ENCODE data around the gene IDS. TPM values are rescaled to one million over a fixed set of nuclear protein-coding genes. Genes with fewer than 3 reads are reported as not detected.
"Not testable (repeated sequence)": the region's sequence is repeated elsewhere in the genome, so short reads cannot be mapped to it uniquely, and the experiment has no call there.

Gene IDS
- total RNA-seq, 1 donor, result 89.9 TPM

DNA sequence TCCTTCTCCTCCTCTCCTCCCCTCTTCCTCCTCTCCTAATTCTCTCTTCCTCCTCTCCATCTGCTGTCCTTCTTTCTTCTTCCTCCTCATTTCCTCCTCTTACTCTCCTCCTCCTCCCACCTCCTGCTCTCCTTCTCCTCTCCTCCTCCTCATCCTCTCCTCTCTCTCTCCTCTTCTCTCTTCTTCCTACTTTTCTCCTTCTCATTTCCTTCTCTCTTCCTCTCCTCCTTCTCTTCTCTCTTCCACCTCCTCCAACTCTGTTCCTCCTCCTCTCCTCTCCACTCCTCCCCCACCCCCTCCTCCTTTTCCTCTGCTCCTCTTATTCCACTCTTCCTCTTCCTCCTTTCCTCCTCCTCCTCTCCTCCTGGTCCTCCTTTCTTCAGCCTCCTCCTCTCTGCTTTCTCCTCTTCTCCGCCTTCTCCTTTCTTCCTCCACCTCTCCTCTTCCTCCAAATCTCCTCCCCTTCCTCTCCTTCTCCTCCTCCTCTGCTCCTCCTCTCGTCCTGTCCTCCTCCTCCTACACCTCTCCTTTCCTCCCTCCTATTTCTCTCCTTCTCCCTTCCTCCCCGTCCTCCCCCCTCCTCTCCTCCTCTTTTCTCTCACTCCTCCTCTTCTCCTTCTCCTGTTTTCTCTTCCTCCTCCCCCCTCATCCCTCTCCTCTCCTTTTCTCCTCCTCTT lies 30.0 kb upstream of the IDS start:
- not testable (repeated sequence) for H3K9me3 ChIP-seq (ENCODE audit: low read depth, low read length); H3K4me3 ChIP-seq (ENCODE audit: low read length); H3K27me3 ChIP-seq (ENCODE audit: insufficient read depth, low read length); H3K4me1 ChIP-seq (ENCODE audit: insufficient read depth, low read length)

DNA sequence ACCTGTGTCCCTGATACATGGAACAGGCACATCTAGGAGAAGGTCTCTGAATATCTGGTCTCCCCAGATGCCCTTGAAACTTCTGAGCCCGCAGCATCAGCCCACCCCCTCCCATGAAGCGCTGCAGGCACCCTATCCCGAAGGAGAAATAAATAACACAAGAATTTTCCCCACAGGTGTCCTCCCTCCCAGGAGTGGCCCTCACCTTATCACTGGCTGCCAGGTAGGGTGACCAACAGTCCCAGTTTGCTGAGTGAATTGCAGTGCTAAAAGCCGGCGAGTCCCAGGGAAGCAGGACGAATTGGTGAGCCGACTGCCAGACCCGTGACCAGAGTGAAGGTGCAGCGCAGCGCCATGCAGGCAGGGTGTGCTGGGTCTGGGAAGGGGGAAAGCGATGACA lies 28.9 kb upstream of the IDS start:
- H3K27me3 ChIP-seq (ENCODE audit: insufficient read depth, low read length); H3K9me3 ChIP-seq (ENCODE audit: low read depth, low read length); H3K4me3 ChIP-seq (ENCODE audit: low read length); H3K4me1 ChIP-seq (ENCODE audit: insufficient read depth, low read length): not testable (repeated sequence)

DNA sequence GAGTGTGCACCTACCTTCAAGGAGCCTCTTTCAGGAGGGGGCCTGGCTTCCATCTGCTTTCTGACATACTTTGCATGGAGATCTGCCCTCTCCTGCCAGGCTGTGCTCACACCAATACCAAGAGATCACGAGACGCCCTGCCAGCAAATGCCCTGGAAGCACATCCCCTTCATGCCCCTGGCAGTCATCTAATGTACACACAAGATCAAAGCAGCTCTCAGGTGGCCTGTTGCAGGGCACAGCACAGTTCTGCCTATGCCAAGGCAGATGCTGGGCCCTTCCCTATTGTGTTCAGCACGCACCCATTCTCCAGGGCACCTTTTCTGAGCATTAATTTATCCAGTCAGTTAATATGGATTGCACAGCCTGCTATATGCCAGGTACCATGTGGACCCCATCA lies 27.8 kb upstream of the IDS start:
- not testable (repeated sequence) for H3K4me3 ChIP-seq (ENCODE audit: low read length)

DNA sequence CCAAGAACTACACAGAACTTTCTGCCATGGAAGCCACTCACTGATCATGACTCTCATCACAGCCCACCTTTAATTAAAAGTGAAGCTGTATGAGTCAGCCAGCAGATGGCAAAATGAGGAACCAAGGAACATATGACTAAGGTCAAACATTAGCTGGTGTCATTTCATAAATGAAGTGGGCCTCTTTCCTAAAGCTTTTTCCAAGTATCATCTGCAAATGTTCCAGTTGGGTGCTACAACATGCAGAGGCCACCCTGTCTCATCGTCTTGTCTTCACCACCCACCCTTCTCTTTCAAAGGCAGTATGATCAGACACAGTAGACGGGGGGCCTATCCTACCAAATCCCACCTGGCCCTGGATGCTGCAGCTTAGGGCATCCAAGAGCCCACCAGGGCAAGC lies 26.5 kb upstream of the IDS start:
- no peak overlapping the region for H3K4me3 ChIP-seq (ENCODE audit: low read length)
- no peaks in the 10 kb centered on the region for H3K9me3 ChIP-seq (ENCODE audit: low read depth, low read length)

More for the DNA sequence above, 27.8 kb upstream of the IDS start:
- not testable (repeated sequence) for H3K27me3 ChIP-seq (ENCODE audit: insufficient read depth, low read length); H3K4me1 ChIP-seq (ENCODE audit: insufficient read depth, low read length); H3K9me3 ChIP-seq (ENCODE audit: low read depth, low read length)

DNA sequence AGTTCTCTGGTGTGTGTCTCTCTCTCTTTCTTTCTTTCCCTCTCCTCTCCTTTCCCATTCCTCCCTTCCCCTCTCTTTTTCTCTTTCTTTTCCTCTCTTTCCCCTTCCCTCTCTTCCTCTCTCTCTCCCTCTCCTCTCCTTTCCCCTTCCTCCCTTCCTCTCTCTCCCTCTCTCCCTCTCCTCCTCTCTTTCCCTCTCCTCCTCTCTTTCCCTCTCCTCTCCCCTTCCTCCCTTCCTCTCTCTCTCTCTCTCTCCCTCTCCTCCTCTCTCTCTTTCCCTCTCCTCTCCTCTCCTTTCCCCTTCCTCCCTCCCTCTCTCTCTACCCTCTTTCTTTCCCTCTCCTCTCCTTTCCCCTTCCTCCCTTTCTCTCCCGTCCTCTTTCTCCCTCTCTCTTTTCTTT lies 23.3 kb upstream of the IDS start:
- no peaks in the 10 kb centered on the region for H3K9me3 ChIP-seq (ENCODE audit: low read depth, low read length)
- H3K27me3 ChIP-seq (ENCODE audit: insufficient read depth, low read length), result no peaks in the 10 kb centered on the region
- H3K4me3 ChIP-seq (ENCODE audit: low read length), result no peak overlapping the region

More for the DNA sequence above, 26.5 kb upstream of the IDS start:
- Histone ChIP-seq H3K4me1 (ENCODE audit: insufficient read depth, low read length) (no peaks in the 10 kb centered on the region), H3K27me3 (ENCODE audit: insufficient read depth, low read length) (no peaks in the 10 kb centered on the region)

DNA sequence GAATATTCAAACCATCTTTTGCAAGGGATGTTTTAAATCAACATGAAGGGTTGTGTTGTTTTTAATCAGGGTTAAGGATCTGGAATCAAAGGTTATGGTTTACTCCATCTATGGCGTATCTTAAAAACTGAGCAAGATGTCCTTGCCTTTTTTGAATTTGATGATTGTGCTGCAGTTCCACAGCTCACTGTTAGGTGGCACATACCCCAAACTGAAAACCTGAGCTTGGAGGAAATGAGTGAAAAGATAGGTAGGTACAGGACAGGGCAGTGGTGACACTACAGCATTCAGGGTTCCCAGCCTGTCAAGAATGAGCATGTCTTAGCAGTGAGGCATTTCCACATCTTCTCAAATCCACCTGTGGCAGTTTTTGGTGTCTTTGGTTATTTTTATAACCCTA lies 22.6 kb upstream of the IDS start:
- Histone ChIP-seq H3K27me3 (ENCODE audit: insufficient read depth, low read length) (no peaks in the 10 kb centered on the region), H3K9me3 (ENCODE audit: low read depth, low read length) (no peaks in the 10 kb centered on the region), H3K4me3 (ENCODE audit: low read length) (no peak overlapping the region), H3K4me1 (ENCODE audit: insufficient read depth, low read length) (peaks cover 14% of the 10 kb centered on the region)

More for the DNA sequence above, 23.3 kb upstream of the IDS start:
- peaks cover 14% of the 10 kb centered on the region for H3K4me1 ChIP-seq (ENCODE audit: insufficient read depth, low read length)

DNA sequence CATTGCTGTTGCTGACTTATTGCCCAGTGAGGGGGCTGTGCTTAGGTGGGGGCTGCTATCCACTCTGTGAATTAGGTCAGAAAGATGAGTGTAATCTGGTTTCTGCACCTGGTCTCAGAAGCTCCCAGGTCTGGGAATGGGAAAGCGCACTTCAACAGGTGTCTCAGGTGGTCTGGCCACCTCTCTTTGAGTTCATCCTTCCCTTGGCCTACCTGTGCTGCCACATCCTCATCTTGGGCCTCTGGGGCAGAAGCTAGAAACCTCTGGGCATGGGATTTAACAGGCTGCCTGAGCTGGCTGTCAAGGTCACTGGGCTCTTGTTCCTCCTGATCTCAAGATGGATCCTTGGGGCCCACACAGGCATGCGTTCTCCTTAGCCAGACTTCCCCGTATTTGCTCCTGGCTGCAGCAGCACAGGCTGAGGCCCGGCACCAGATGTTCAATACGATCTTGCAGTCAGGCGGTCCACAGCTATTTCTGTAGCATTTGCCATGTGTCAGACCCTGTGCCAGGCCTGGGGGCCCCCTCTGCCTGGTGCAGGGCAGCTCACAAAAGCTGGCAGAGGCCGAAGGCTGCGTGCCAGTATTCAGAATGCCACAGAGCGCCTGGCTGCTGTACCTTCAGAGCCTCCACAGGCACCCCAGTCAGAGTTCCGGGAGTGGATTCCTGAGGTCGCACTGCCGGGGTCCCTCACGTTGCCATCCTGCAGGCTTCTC lies 21.4 kb upstream of the IDS start:
- not testable (repeated sequence) for H3K4me3 ChIP-seq (ENCODE audit: low read length); H3K9me3 ChIP-seq (ENCODE audit: low read depth, low read length); H3K27me3 ChIP-seq (ENCODE audit: insufficient read depth, low read length)

DNA sequence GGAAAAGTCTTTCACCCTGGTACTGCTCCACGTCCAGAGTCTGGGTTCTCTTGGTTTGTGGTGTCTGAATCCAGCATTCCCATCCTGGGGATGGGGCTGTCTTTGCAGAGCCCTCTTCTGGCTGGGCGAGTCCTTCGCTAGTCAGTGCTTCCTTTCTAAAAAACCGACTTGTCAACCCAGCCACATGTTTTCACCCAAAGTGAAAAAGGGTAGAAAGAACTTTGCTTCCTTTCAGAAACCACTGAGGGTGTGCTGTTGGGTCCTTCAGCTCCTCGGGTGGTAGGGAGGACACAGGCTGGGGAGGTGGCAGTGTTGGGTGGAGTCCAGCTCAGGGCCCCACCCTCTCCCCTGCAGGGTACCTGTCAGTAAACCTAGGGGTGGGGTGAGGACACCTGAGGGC lies 20.8 kb upstream of the IDS start:
- not testable (repeated sequence) for H3K27me3 ChIP-seq (ENCODE audit: insufficient read depth, low read length); H3K4me3 ChIP-seq (ENCODE audit: low read length); H3K9me3 ChIP-seq (ENCODE audit: low read depth, low read length)
- peaks cover 22% of the 10 kb centered on the region for H3K4me1 ChIP-seq (ENCODE audit: insufficient read depth, low read length)

More for the DNA sequence above, 21.4 kb upstream of the IDS start:
- H3K4me1 ChIP-seq (ENCODE audit: insufficient read depth, low read length), result peaks cover 22% of the 10 kb centered on the region

DNA sequence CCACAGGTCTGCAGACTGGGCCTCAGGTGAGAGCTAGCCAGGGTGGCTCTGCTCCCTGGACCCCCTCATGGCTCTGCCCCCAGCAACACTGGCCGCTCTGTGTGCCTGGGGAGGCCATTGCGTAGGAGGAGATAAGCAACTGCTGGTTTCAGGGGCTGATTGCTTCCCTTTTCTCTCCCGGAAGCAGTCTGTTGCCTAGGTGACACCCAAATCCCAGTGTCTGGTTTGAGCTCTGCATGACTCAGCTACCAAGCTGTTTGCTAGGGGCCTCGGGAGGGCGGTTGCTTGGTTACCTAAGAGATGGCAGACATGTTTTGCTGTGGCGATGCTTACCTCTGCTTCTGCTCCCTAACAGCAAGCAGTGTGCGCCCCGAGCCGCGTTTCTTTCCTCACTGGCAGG lies 20.3 kb upstream of the IDS start:
- not testable (repeated sequence) for H3K4me3 ChIP-seq (ENCODE audit: low read length); H3K27me3 ChIP-seq (ENCODE audit: insufficient read depth, low read length); H3K9me3 ChIP-seq (ENCODE audit: low read depth, low read length)
- peaks cover 22% of the 10 kb centered on the region for H3K4me1 ChIP-seq (ENCODE audit: insufficient read depth, low read length)

DNA sequence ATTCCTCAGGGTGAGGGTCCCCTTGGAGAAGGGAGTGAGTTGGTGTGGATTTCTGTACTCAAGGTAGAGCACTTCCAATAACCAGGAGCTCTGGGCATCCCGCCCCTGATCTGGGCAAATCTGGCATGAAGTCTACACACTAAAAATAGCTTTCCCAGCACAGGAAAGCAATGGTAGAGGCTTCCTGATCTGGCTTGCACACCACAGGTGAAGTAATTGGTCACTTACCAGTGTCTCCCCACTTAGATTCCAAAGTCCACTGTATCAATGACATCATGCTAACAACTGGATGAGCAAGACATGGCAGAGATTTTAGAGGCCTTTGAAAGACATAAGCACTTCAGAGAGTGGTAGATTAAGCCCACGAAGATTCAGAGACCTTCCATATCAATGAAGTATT lies 17.8 kb upstream of the IDS start:
- no peak overlapping the region for H3K4me3 ChIP-seq (ENCODE audit: low read length)
- peaks cover 22% of the 10 kb centered on the region for H3K4me1 ChIP-seq (ENCODE audit: insufficient read depth, low read length)
- H3K9me3 ChIP-seq (ENCODE audit: low read depth, low read length), result no peaks in the 10 kb centered on the region
- no peaks in the 10 kb centered on the region for H3K27me3 ChIP-seq (ENCODE audit: insufficient read depth, low read length)

DNA sequence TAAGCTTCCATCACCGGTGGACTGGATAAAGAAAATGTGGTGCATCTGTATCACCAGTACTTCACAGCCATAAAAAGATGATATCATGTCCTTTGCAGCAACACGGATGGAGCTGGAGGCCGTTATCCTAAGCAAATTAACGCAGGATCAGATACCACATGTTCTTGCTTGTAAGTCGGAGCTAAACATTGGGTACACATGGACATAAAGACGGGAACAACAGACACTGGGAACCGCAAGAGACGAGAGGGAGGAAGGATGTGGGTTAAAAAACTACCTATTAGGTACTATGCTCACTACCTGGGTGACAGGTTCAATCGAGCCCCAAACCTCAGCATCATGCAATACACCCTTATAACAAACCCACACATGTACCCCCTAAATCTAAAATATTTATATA lies 16.3 kb upstream of the IDS start:
- no peaks in the 10 kb centered on the region for H3K9me3 ChIP-seq (ENCODE audit: low read depth, low read length)
- H3K4me3 ChIP-seq (ENCODE audit: low read length), result no peak overlapping the region
- no peaks in the 10 kb centered on the region for H3K27me3 ChIP-seq (ENCODE audit: insufficient read depth, low read length)
- peaks cover 22% of the 10 kb centered on the region for H3K4me1 ChIP-seq (ENCODE audit: insufficient read depth, low read length)

DNA sequence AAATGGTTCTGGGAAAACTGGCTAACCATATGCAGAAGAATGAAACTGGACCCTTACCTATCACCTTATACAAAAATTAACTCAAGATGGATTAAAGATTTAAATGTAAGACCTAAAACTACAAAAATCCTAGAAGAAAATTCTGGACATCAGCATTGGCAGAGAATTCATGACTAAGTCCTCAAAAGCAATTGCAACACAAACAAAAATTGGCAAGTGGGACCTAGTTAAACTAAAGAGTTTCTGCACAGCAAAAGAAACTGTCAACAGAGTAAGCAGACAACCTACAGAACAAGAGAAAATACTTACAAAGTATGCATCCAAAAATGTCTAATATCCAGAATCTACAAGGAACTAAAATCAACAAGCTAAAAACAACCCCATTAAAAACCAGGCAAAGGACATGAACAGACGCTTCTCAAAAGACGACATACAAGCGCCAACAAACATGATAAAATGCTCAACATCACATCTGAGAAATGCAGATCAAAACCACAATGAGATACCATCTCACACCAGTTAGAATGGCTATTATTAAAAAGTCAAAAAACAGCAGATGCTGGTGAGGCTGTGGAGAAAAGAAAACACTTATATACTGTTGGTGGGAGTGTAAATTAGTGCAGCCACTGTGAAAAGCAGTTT lies 15.7 kb upstream of the IDS start:
- H3K4me3 ChIP-seq (ENCODE audit: low read length); H3K9me3 ChIP-seq (ENCODE audit: low read depth, low read length); H3K27me3 ChIP-seq (ENCODE audit: insufficient read depth, low read length): not testable (repeated sequence)
- H3K4me1 ChIP-seq (ENCODE audit: insufficient read depth, low read length), result peaks cover 22% of the 10 kb centered on the region

DNA sequence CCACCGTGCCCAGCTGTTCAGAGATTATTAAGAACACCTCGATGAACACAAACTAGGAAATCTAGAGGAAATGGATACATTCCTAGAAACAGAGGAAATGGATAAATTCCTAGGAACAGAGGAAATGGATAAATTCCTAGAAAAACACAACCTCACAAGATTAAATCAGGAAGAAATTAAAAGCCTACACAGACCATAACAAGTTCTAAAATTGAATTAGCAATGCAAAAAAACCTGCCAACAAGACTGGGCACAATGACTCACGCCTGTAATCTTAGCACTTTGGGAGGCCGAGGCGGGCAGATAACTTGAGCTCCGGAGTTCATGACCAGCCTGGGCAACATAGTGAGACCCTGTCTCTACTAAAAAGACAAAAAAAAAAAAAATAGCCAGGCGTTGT lies 13.1 kb upstream of the IDS start:
- H3K4me3 ChIP-seq (ENCODE audit: low read length), result no peak overlapping the region
- H3K9me3 ChIP-seq (ENCODE audit: low read depth, low read length), result no peaks in the 10 kb centered on the region
- H3K27me3 ChIP-seq (ENCODE audit: insufficient read depth, low read length), result no peaks in the 10 kb centered on the region
- peaks cover 39% of the 10 kb centered on the region for H3K4me1 ChIP-seq (ENCODE audit: insufficient read depth, low read length)

DNA sequence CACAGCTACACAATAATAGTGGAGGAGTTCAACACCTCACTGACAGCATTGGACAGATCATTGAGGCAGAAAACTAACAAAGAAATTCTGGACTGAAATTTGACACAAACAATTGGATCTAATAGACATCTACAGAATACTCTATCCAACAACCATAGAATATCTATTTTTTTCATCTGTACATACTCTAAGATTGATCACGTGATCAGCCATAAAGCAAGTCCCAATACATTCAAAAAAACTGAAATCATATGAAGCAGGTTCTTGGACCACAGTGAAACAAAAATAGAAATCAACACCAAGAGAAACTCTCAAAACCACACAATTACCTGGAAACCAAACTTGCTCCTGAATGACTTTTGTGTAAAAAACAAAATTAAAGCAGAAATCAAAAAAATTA lies 12.2 kb upstream of the IDS start:
- H3K4me1 ChIP-seq (ENCODE audit: insufficient read depth, low read length), result peaks cover 43% of the 10 kb centered on the region

DNA sequence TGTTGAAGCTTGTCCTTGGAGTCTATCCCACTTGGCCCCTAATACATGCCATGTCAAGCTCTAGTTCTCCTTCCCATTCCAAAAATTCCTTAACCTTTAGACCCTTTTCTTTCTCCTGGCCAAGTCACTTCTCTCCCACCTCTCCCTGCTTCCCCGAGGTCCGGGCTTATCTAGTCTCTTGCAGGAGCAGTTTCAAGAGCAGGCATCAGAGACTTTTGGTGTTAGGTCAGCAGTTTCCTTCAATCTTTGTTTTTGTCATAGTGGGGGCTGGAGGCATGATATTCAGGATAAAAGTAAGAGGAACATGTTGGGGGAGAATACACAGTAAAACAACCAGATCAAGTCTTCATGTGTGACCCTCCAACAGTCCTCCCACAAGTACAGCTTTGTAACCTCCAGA lies 11.5 kb upstream of the IDS start:
- Histone ChIP-seq H3K27me3 (ENCODE audit: insufficient read depth, low read length) (no peaks in the 10 kb centered on the region), H3K4me1 (ENCODE audit: insufficient read depth, low read length) (peaks cover 44% of the 10 kb centered on the region), H3K9me3 (ENCODE audit: low read depth, low read length) (no peaks in the 10 kb centered on the region), H3K4me3 (ENCODE audit: low read length) (no peak overlapping the region)

More for the DNA sequence above, 12.2 kb upstream of the IDS start:
- Histone ChIP-seq H3K9me3 (ENCODE audit: low read depth, low read length) (no peaks in the 10 kb centered on the region), H3K27me3 (ENCODE audit: insufficient read depth, low read length) (no peaks in the 10 kb centered on the region), H3K4me3 (ENCODE audit: low read length) (no peak overlapping the region)
